Kidney epithelial cell (primary cell): ENCODE measurements around the gene TES. TPM values are rescaled to one million over a fixed set of nuclear protein-coding genes. Genes with fewer than 3 reads are reported as not detected.
A peak's percentile ranks its signal among the peaks of the same experiment; 100 is the strongest.
"Not testable (repeated sequence)": the region's sequence is repeated elsewhere in the genome, so short reads cannot be mapped to it uniquely, and the experiment has no call there.

Experiments
- DNase-seq: peaks from one replicate; pipeline ENCODE4 v3.0.0-alpha.2; 2010; ENCODE audit warnings: low read depth
- H3K27me3 ChIP-seq: 2 replicates; pipeline ENCODE4 v1.6.0; 2011; ENCODE audit warnings: low read length; ENCODE audit not compliant: control insufficient read depth, insufficient read depth
- H3K36me3 ChIP-seq: 2 replicates; pipeline ENCODE4 v1.5.1; 2011; ENCODE audit warnings: low read length; ENCODE audit not compliant: control insufficient read depth, insufficient read depth
- H3K4me3 ChIP-seq: 2 replicates; pipeline ENCODE4 v1.5.1; 2011; ENCODE audit warnings: low read depth, mild to moderate bottlenecking, control low read depth, low read length
- CTCF ChIP-seq: IDR thresholded peaks from 2 replicates; pipeline ENCODE4 v1.5.1; 2011; ENCODE audit warnings: mild to moderate bottlenecking, moderate library complexity, low read length, control low read depth, inconsistent platforms; ENCODE audit not compliant: insufficient read depth, poor library complexity, severe bottlenecking
- total RNA-seq: library from RNA; depleted of rRNA; stranded (reverse); fragments of >200 nt; gene quantifications from 2 replicates; pipeline ENCODE4 v1.2.3, GENCODE V29; 2015

TES gene
- total RNA-seq, 1 donor from 2014 or later: 282 TPM

DNA sequence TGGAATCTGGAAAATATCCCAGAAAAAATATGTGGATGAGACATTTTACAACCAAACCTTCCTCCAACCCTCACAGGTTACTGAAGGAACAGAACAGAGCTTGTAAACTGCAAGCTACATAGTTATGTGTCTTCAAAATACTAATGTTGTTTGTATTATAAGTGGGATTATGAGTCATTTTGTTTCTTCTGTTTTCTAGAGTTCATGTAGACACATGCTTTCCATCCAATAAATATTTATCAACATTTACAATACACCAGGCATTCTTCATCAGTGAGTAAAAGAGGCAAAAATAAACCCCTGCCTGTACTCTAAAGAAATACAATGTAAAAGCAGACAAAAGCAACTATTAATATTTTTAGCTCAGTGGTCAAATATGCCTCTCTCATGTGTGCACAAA lies 38.0 kb upstream of the TES start:
- DNase-seq: no peak
- no peaks in the 10 kb centered on the region for H3K36me3 ChIP-seq
- no peak overlapping the region for H3K4me3 ChIP-seq
- no peak for TF ChIP-seq CTCF
- H3K27me3 ChIP-seq: no peaks in the 10 kb centered on the region

GRCh38 chr7:116173051-116174028 lies 37.0 kb upstream of the TES start:
- peak; percentile 36 for TF ChIP-seq CTCF
- H3K27me3 ChIP-seq: no peaks in the 10 kb centered on the region
- no peak overlapping the region for H3K4me3 ChIP-seq
- H3K36me3 ChIP-seq: no peaks in the 10 kb centered on the region
- no peak for DNase-seq

DNA sequence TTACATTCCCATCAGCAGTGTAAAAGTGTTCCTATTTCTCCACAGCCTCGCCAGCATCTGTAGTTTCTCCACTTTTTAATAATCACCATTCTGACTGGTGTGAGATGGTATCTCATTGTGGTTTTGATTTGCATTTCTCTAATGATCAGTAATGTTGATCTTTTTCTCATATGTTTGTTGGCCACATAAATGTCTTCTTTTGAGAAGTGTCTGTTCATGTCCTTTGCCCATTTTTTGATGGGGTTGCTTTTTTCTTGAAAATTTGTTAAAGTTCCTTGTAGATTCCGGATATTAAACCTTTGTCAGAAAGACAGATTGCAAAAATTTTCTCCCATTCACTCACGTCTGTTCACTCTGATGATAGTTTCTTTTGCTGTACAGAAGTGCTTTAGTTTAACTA lies 35.2 kb upstream of the TES start:
- not testable (repeated sequence) for H3K4me3 ChIP-seq, H3K27me3 ChIP-seq, H3K36me3 ChIP-seq, DNase-seq

DNA sequence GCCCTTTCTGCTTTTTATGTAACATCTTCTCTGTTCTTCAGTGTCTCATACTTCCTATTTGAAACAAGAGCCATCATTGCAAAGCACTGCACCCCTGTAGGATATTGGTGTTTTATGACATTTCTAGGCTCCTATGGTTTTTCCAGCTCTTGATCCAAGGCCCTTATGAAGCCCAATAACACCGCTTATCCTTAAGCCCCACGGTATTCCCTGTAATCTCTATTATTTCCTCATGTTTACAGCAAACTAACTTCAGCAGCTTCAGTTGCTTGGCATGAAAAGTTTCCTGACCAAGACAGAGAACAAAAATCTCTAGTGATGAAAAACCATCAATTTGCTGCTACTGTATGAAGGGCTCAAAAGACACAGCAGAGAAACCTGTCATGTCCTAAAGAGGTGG lies 34.1 kb upstream of the TES start:
- no peak for DNase-seq
- TF ChIP-seq CTCF: no peak
- H3K27me3 ChIP-seq: no peaks in the 10 kb centered on the region
- H3K36me3 ChIP-seq: no peaks in the 10 kb centered on the region
- H3K4me3 ChIP-seq: no peak overlapping the region

DNA sequence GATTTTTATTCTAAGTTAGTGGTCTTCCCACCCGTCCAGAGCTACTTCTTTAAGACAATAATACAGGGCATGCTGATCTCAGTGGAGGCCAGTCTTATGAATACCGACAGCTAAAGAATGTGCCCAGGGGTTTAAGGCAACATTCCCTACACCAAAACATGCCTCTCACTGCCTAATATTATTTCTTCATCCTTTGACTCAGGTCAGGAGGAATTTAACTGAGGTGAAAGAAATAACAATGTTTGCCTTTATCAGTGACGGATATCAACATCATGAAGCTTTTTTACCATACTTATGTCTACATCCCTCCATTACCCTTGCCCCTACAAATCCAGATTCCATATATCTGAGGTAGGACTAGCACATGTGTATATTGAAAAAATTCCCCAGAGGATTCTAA lies 33.3 kb upstream of the TES start:
- Histone ChIP-seq H3K27me3 (no peaks in the 10 kb centered on the region), H3K4me3 (no peak overlapping the region), H3K36me3 (no peaks in the 10 kb centered on the region)
- DNase-seq: no peak
- no peak for TF ChIP-seq CTCF

DNA sequence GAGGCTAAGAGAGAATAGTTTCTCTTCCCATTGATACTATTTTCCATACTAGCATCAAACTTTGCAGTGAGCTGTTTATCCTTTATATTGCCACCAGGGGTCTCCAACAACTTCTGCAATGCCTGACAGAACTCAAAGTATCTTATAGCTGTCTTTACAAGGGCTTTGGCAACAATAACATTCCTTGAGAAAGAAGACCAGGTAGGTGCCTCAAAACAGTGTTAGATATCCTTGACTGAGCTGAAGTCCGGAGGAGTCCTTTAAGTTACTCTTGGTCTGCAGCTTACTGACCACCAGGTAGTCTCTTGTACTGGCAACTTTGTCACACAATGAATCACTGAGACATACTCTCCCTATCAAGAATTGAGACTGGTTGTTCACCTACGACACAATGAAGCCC lies 30.0 kb upstream of the TES start:
- Histone ChIP-seq H3K36me3 (no peaks in the 10 kb centered on the region), H3K27me3 (no peaks in the 10 kb centered on the region), H3K4me3 (no peak overlapping the region)
- TF ChIP-seq CTCF: peak; percentile 69
- DNase-seq: no peak
